ENCODE results near the gene RRP9. TPM values are rescaled to one million over a fixed set of nuclear protein-coding genes. Genes with fewer than 3 reads are reported as not detected.

The RRP9 gene
- total and polyA plus RNA-seq, 2 donors (not counting 1 experiment from before 2014, with no cell fraction given), result 10.6 to 19.7 TPM

GRCh38 chr3:51987568-51987967, 45.9 kb upstream of the RRP9 start:
- peaks cover 7% of the 10 kb centered on the region for H3K4me1 ChIP-seq (ENCODE audit: control insufficient read depth, extremely low read depth, insufficient read depth, low read length)
- no peak overlapping the region for H3K27ac ChIP-seq (ENCODE audit: insufficient read depth, low read length)
- no peak for DNase-seq (ENCODE audit: low read depth in 2 of 2)
- no peak for TF ChIP-seq EZH2 (IDR thresholded peaks at IDR 0.05; ENCODE audit: low read length, missing control alignments)
- TF ChIP-seq, protein P1, sequence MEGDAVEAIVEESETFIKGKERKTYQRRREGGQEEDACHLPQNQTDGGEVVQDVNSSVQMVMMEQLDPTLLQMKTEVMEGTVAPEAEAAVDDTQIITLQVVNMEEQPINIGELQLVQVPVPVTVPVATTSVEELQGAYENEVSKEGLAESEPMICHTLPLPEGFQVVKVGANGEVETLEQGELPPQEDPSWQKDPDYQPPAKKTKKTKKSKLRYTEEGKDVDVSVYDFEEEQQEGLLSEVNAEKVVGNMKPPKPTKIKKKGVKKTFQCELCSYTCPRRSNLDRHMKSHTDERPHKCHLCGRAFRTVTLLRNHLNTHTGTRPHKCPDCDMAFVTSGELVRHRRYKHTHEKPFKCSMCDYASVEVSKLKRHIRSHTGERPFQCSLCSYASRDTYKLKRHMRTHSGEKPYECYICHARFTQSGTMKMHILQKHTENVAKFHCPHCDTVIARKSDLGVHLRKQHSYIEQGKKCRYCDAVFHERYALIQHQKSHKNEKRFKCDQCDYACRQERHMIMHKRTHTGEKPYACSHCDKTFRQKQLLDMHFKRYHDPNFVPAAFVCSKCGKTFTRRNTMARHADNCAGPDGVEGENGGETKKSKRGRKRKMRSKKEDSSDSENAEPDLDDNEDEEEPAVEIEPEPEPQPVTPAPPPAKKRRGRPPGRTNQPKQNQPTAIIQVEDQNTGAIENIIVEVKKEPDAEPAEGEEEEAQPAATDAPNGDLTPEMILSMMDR (conservative IDR thresholded peaks at IDR 0.05 in 1 of 2, IDR thresholded peaks at IDR 0.05 in 1 of 2; ENCODE audit: low read depth in 1 of 2, low read length in 2 of 2), result no peak
- H3K4me2 ChIP-seq (ENCODE audit: extremely low read depth, insufficient read depth, low read length), result no peak overlapping the region
- H3K27me3 ChIP-seq (ENCODE audit: control insufficient read depth, insufficient read depth, low read length), result no peaks in the 10 kb centered on the region
- H3K4me3 ChIP-seq (replicated peaks in 1 of 4; ENCODE audit: control extremely low read depth in 1 of 4, insufficient read depth in 1 of 4, low read depth in 3 of 4, low read length in 4 of 4), result no peak overlapping the region
- H3K36me3 ChIP-seq (ENCODE audit: control insufficient read depth, insufficient read depth, low read length), result peaks cover 10% of the 10 kb centered on the region
- H2AFZ ChIP-seq (ENCODE audit: low read length), result no peak overlapping the region
- H3K9me3 ChIP-seq (ENCODE audit: control insufficient read depth, insufficient read depth, low read depth, low read length), result no peaks in the 10 kb centered on the region
- H3K79me2 ChIP-seq (ENCODE audit: control insufficient read depth, insufficient read depth, low read length), result peaks cover 5% of the 10 kb centered on the region
- no peak overlapping the region for H3K9ac ChIP-seq (ENCODE audit: insufficient read depth, low read length)
- H4K20me1 ChIP-seq (ENCODE audit: control insufficient read depth, extremely low read depth, insufficient read depth, low read length), result no peaks in the 10 kb centered on the region

DNA sequence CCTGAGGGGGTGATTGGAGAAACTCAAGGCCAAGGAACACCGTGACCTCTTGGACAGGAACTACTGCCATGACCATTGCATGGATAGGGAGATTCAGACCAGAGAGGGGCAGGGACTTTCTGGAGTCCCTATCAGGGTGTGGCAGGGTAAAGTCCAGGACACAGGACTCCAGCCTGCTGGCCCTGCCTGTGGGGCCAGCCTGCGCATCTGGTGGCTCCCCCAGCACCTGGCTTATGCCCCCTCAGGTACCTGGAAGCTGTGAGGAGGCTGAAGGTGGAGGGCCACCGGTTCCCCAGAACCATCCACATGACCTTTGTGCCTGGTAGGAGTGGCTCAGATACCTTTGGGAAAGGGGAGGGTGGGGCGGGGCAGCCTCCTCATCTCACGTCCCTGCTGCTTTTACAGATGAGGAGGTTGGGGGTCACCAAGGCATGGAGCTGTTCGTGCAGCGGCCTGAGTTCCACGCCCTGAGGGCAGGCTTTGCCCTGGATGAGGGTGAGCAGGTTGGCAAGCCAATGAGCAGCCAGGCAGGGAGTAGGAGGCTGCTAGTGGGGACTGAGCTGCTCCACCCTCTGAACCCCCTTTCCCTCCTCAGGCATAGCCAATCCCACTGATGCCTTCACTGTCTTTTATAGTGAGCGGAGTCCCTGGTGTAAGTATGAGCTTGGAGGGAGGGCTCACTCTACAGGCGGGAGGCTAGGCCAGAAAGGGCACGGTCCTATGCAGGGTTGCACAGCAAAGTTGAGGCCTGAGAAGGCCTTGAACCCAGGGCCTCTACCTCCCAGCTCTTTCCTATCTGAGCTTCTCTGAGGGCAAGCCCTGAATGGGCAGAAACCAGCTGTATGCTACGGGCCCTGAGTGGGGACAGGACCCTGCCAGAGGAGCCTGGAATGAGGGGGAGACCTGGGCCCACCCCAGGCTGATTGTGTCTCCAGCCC, 44.6 kb upstream of the RRP9 start:
- no peak for DNase-seq (ENCODE audit: low read depth in 2 of 2)

GRCh38 chr3:51985063-51985462, 43.4 kb upstream of the RRP9 start:
- no peak overlapping the region for H3K4me3 ChIP-seq (replicated peaks in 1 of 4; ENCODE audit: control extremely low read depth in 1 of 4, insufficient read depth in 1 of 4, low read depth in 3 of 4, low read length in 4 of 4)

More for the DNA sequence above, 44.6 kb upstream of the RRP9 start:
- H3K4me3 ChIP-seq (replicated peaks in 1 of 4; ENCODE audit: control extremely low read depth in 1 of 4, insufficient read depth in 1 of 4, low read depth in 3 of 4, low read length in 4 of 4), result no peak overlapping the region
- no peak overlapping the region for H3K4me2 ChIP-seq (ENCODE audit: extremely low read depth, insufficient read depth, low read length)
- H3K9ac ChIP-seq (ENCODE audit: insufficient read depth, low read length), result no peak overlapping the region
- H3K9me3 ChIP-seq (ENCODE audit: control insufficient read depth, insufficient read depth, low read depth, low read length), result no peaks in the 10 kb centered on the region
- peaks cover 7% of the 10 kb centered on the region for H3K4me1 ChIP-seq (ENCODE audit: control insufficient read depth, extremely low read depth, insufficient read depth, low read length)
- H2AFZ ChIP-seq (ENCODE audit: low read length), result no peak overlapping the region
- TF ChIP-seq EZH2 (IDR thresholded peaks at IDR 0.05; ENCODE audit: low read length, missing control alignments), result no peak
- TF ChIP-seq, protein P1 (conservative IDR thresholded peaks at IDR 0.05 in 1 of 2, IDR thresholded peaks at IDR 0.05 in 1 of 2; ENCODE audit: low read depth in 1 of 2, low read length in 2 of 2), result no peak
- peaks cover 4% of the 10 kb centered on the region for H3K79me2 ChIP-seq (ENCODE audit: control insufficient read depth, insufficient read depth, low read length)
- no peaks in the 10 kb centered on the region for H3K27me3 ChIP-seq (ENCODE audit: control insufficient read depth, insufficient read depth, low read length)
- H3K27ac ChIP-seq (ENCODE audit: insufficient read depth, low read length), result no peak overlapping the region
- peaks cover 2% of the 10 kb centered on the region for H3K36me3 ChIP-seq (ENCODE audit: control insufficient read depth, insufficient read depth, low read length)
- H4K20me1 ChIP-seq (ENCODE audit: control insufficient read depth, extremely low read depth, insufficient read depth, low read length), result no peaks in the 10 kb centered on the region

More at GRCh38 chr3:51985063-51985462, 43.4 kb upstream of the RRP9 start:
- Histone ChIP-seq H2AFZ (ENCODE audit: low read length) (no peak overlapping the region), H3K79me2 (ENCODE audit: control insufficient read depth, insufficient read depth, low read length) (peaks cover 6% of the 10 kb centered on the region), H3K9ac (ENCODE audit: insufficient read depth, low read length) (no peak overlapping the region), H3K27ac (ENCODE audit: insufficient read depth, low read length) (no peak overlapping the region), H3K27me3 (ENCODE audit: control insufficient read depth, insufficient read depth, low read length) (no peaks in the 10 kb centered on the region), H3K4me2 (ENCODE audit: extremely low read depth, insufficient read depth, low read length) (no peak overlapping the region), H4K20me1 (ENCODE audit: control insufficient read depth, extremely low read depth, insufficient read depth, low read length) (no peaks in the 10 kb centered on the region), H3K36me3 (ENCODE audit: control insufficient read depth, insufficient read depth, low read length) (peaks cover 4% of the 10 kb centered on the region), H3K4me1 (ENCODE audit: control insufficient read depth, extremely low read depth, insufficient read depth, low read length) (peaks cover 7% of the 10 kb centered on the region), H3K9me3 (ENCODE audit: control insufficient read depth, insufficient read depth, low read depth, low read length) (no peaks in the 10 kb centered on the region)
- TF ChIP-seq, protein P1 (conservative IDR thresholded peaks at IDR 0.05 in 1 of 2, IDR thresholded peaks at IDR 0.05 in 1 of 2; ENCODE audit: low read depth in 1 of 2, low read length in 2 of 2), result no peak
- no peak for TF ChIP-seq EZH2 (IDR thresholded peaks at IDR 0.05; ENCODE audit: low read length, missing control alignments)
- DNase-seq (ENCODE audit: low read depth in 2 of 2), result no peak

Measured in fibroblast of lung (primary cell).